Esophagus mucosa (tissue), 1 donor: Measurements from ENCODE around the gene PLB1. TPM values are rescaled to one million over a fixed set of nuclear protein-coding genes. Genes with fewer than 3 reads are reported as not detected.
"Not testable (repeated sequence)": the region's sequence is repeated elsewhere in the genome, so short reads cannot be mapped to it uniquely, and the experiment has no call there.

ENCODE experiments used
- ATAC-seq: fragments of 200-7000 bp; cut with Tn5 transposase; one replicate; pipeline ENCODE4 v1.9.1; 2020
- total RNA-seq: library from RNA; stranded (reverse); gene quantifications from one replicate; pipeline ENCODE4 v1.2.4, GENCODE V29; 2023
- donor health status: DM: yes; HTN: yes; CAD: no.

The PLB1 gene
- total RNA-seq, 1 donor from 2014 or later = 1.6 TPM

- no peak for ATAC-seq
Measured at GRCh38 chr2:28534817-28535216, 39.0 kb downstream of the PLB1 start.

GRCh38 chr2:28538134-28538533 lies 42.3 kb downstream of the PLB1 start:
- ATAC-seq = no peak

GRCh38 chr2:28538652-28539051 lies 42.8 kb downstream of the PLB1 start:
- ATAC-seq = peak; percentile 8

GRCh38 chr2:28539118-28539541 lies 43.3 kb downstream of the PLB1 start:
- ATAC-seq = peak; percentile 54

GRCh38 chr2:28543316-28544035 lies 47.6 kb downstream of the PLB1 start:
- ATAC-seq = no peak

GRCh38 chr2:28544036-28544346 lies 48.1 kb downstream of the PLB1 start:
- ATAC-seq = no peak

GRCh38 chr2:28544405-28544921 lies 48.6 kb downstream of the PLB1 start:
- no peak for ATAC-seq

GRCh38 chr2:28544922-28545589 lies 49.2 kb downstream of the PLB1 start:
- ATAC-seq = peak; percentile 83

GRCh38 chr2:28545590-28546200 lies 49.8 kb downstream of the PLB1 start:
- ATAC-seq = peak; percentile 90

GRCh38 chr2:28546242-28546641 lies 50.4 kb downstream of the PLB1 start:
- ATAC-seq = peak; percentile 49

- ATAC-seq = no peak
Measured at GRCh38 chr2:28547223-28547860, 51.5 kb downstream of the PLB1 start.

GRCh38 chr2:28547906-28548600 lies 52.2 kb downstream of the PLB1 start:
- ATAC-seq = no peak

- not testable (repeated sequence) for ATAC-seq
Measured at GRCh38 chr2:28550345-28550744, 54.5 kb downstream of the PLB1 start.

GRCh38 chr2:28552045-28552823 lies 56.4 kb downstream of the PLB1 start:
- peak; percentile 27 for ATAC-seq

GRCh38 chr2:28556303-28556702 lies 60.4 kb downstream of the PLB1 start:
- ATAC-seq = no peak

- no peak for ATAC-seq
Measured at GRCh38 chr2:28557389-28558131, 61.7 kb downstream of the PLB1 start.

- ATAC-seq = no peak
Measured at GRCh38 chr2:28558158-28558820, 62.4 kb downstream of the PLB1 start.

- no peak for ATAC-seq
Measured at GRCh38 chr2:28558918-28559317, 63.1 kb downstream of the PLB1 start.

- ATAC-seq = no peak
Measured at GRCh38 chr2:28563869-28564268, 68.0 kb downstream of the PLB1 start.

- ATAC-seq = no peak
Measured at GRCh38 chr2:28564346-28564745, 68.5 kb downstream of the PLB1 start.
